IMR-90 (cell line): Measurements from ENCODE around the gene EML6. TPM values are rescaled to one million over a fixed set of nuclear protein-coding genes. Genes with fewer than 3 reads are reported as not detected.

ENCODE experiments used
- ATAC-seq: fragments of 200-7000 bp; cut with Tn5 transposase; 2 replicates; pipeline ENCODE4 v1.9.1; 2020; ENCODE audit warnings: low read depth, mild to moderate bottlenecking, moderate library complexity
- BruUV-seq: library from RNA; stranded (reverse); fragments of 400-500 nt; replicated peaks from 2 replicates; lab custom pipeline; 2021; lab: Mats Ljungman, UMichigan
- CTCF ChIA-PET: fragments of 300-600 bp; formaldehyde crosslinking; extraction: SDS; loops from one replicate; lab custom pipeline; 2021; ENCODE audit warnings: antibody characterized with exemption; lab: Yijun Ruan, JAX
- POLR2A ChIA-PET: fragments of 300-600 bp; sonication (Branson Sonifier 250); formaldehyde crosslinking; loops from one replicate; lab custom pipeline; 2022; ENCODE audit warnings: antibody characterized with exemption; ENCODE audit not compliant: unreplicated experiment; lab: Charles Lee
- DNase-seq: peaks from one replicate; pipeline ENCODE4 v3.0.0; 2013
- H2AFZ ChIP-seq: replicated peaks from 2 replicates; pipeline ENCODE3; 2013; ENCODE audit warnings: low read length, mild to moderate bottlenecking; ENCODE audit not compliant: poor library complexity
- H2AK5ac ChIP-seq: 2 replicates; pipeline ENCODE4 v1.6.1; 2013; ENCODE audit warnings: low read depth, low read length, inconsistent platforms
- H2AK9ac ChIP-seq: replicated peaks from 2 replicates; pipeline ENCODE3; 2013; ENCODE audit warnings: mild to moderate bottlenecking, low read depth, low read length, moderate library complexity; ENCODE audit not compliant: poor library complexity
- H2BK120ac ChIP-seq: 2 replicates; pipeline ENCODE4 v1.6.1; 2013; ENCODE audit warnings: low read depth, low read length, inconsistent platforms
- H2BK15ac ChIP-seq: 3 replicates; pipeline ENCODE4 v1.6.1; 2013; ENCODE audit warnings: low read depth, low read length, inconsistent platforms
- H2BK20ac ChIP-seq: 2 replicates; pipeline ENCODE4 v1.6.1; 2013; ENCODE audit warnings: low read depth, mild to moderate bottlenecking, inconsistent platforms, low read length, moderate library complexity
- H2BK5ac ChIP-seq: 2 replicates; pipeline ENCODE4 v1.6.1; 2013; ENCODE audit warnings: mild to moderate bottlenecking, low read depth, low read length, inconsistent platforms; ENCODE audit not compliant: poor library complexity, severe bottlenecking
- H3K14ac ChIP-seq: replicated peaks from 2 replicates; pipeline ENCODE4 v1.6.1; 2013; ENCODE audit warnings: low read depth, low read length, inconsistent platforms
- H3K18ac ChIP-seq: 2 replicates; pipeline ENCODE4 v1.6.1; 2013; ENCODE audit warnings: low read depth, low read length, control low read depth
- H3K23ac ChIP-seq: 2 replicates; pipeline ENCODE4 v1.6.1; 2013; ENCODE audit warnings: low read depth, low read length, inconsistent platforms
- H3K27ac ChIP-seq: 2 replicates; pipeline ENCODE4 v1.5.1; 2013; ENCODE audit warnings: mild to moderate bottlenecking, control low read depth, low read length; ENCODE audit not compliant: insufficient read depth
- H3K27me3 ChIP-seq: 2 replicates; pipeline ENCODE4 v1.6.1; 2013; ENCODE audit warnings: low read length; ENCODE audit not compliant: control insufficient read depth, insufficient read depth
- H3K36me3 ChIP-seq: 2 replicates; pipeline ENCODE4 v1.6.1; 2013; ENCODE audit warnings: low read length, mixed read lengths; ENCODE audit not compliant: control insufficient read depth, insufficient read depth
- H3K4ac ChIP-seq: 2 replicates; pipeline ENCODE4 v1.6.1; 2013; ENCODE audit warnings: low read depth, low read length, inconsistent platforms
- H3K4me1 ChIP-seq: 2 replicates; pipeline ENCODE4 v1.6.1; 2013; ENCODE audit warnings: low read length, mixed read lengths; ENCODE audit not compliant: control insufficient read depth, insufficient read depth
- H3K4me2 ChIP-seq: 2 replicates; pipeline ENCODE4 v1.6.1; 2013; ENCODE audit warnings: low read depth, mild to moderate bottlenecking, control low read depth, low read length, moderate library complexity
- H3K4me3 ChIP-seq: 2 replicates; pipeline ENCODE4 v1.5.1; 2013; ENCODE audit warnings: low read depth, mild to moderate bottlenecking, control low read depth, low read length, moderate library complexity; ENCODE audit not compliant: insufficient read depth
- H3K56ac ChIP-seq: 2 replicates; pipeline ENCODE4 v1.6.1; 2013; ENCODE audit warnings: low read length, inconsistent platforms; ENCODE audit not compliant: insufficient read depth; ENCODE audit errors: extremely low read depth
- H3K79me1 ChIP-seq, 2 experiments: 2 replicates each; pipeline ENCODE4 v1.6.1; 2013; ENCODE audit warnings: low read length in 2 of 2, inconsistent platforms in 1 of 2, low read depth in 1 of 2
- H3K9ac ChIP-seq: 2 replicates; pipeline ENCODE4 v1.6.1; 2013; ENCODE audit warnings: low read depth, low read length, control low read depth
- H3K9me1 ChIP-seq: 2 replicates; pipeline ENCODE4 v1.6.1; 2013; ENCODE audit warnings: low read length, inconsistent platforms; ENCODE audit not compliant: insufficient read depth
- H3K9me3 ChIP-seq: 2 replicates; pipeline ENCODE4 v1.6.1; 2013; ENCODE audit warnings: low read length; ENCODE audit not compliant: control insufficient read depth, insufficient read depth
- H4K20me1 ChIP-seq: 2 replicates; pipeline ENCODE4 v1.6.1; 2013; ENCODE audit warnings: low read length, inconsistent platforms; ENCODE audit not compliant: insufficient read depth
- H4K5ac ChIP-seq: 2 replicates; pipeline ENCODE4 v1.6.1; 2013; ENCODE audit warnings: mild to moderate bottlenecking, low read depth, low read length, control low read depth
- H4K8ac ChIP-seq, 2 experiments: 2 replicates each; pipeline ENCODE4 v1.6.1; 2013; ENCODE audit warnings: low read depth in 2 of 2, low read length in 2 of 2, control low read depth in 1 of 2, inconsistent platforms in 1 of 2
- H4K91ac ChIP-seq: 2 replicates; pipeline ENCODE4 v1.6.1; 2013; ENCODE audit warnings: low read depth, low read length, inconsistent platforms; ENCODE audit not compliant: insufficient read depth
- FOS ChIP-seq: fragments of 150-350 bp; IDR thresholded peaks from 2 replicates; pipeline ENCODE4 v1.6.1; 2016; ENCODE audit warnings: low read depth, low read length
- NFE2L2 ChIP-seq: fragments of 150-350 bp; IDR thresholded peaks from 2 replicates; pipeline ENCODE4 v1.6.1; 2016; ENCODE audit warnings: low read depth, mild to moderate bottlenecking, low read length
- WGBS, 2 experiments: methylation state at CpG; one replicate each; pipeline versions ENCODE4 v1.1.5 to v1.1.7; 2013; ENCODE audit warnings: missing lambda C conversion rate in 2 of 2; ENCODE audit not compliant: insufficient read length in 1 of 2; ENCODE audit errors: extremely low coverage in 2 of 2; 5-methylcytosine and 5-hydroxymethylcytosine counted together
- dilution Hi-C: fragments of 300-500 bp; cut with HindIII; formaldehyde crosslinking; loops from one replicate; pipeline ENCODE4 v1.14.3; 2018; ENCODE audit warnings: low sequenced_read_pairs; ENCODE audit not compliant: unreplicated experiment
- in situ Hi-C: fragments of 300-500 bp; cut with MboI; formaldehyde crosslinking; loops from 3 replicates; pipeline ENCODE4 v1.14.3; 2019; ENCODE audit warnings: low sequenced_read_pairs, inconsistent platforms, mixed read lengths
- intact Hi-C: fragments of 100-400 bp; cut with micrococcal nuclease; formaldehyde crosslinking; loops from 2 replicates; pipeline ENCODE4 v1.10.0; 2022
- polyA plus RNA-seq, 3 experiments: library from polyadenylated mRNA; depleted of rRNA; stranded (reverse); fragments of >200 nt; gene quantifications; 2 replicates each; pipeline ENCODE4 v1.2.3, GENCODE V29; 2012; ENCODE audit warnings: low replicate concordance in 1 of 3
- total RNA-seq: library from RNA; depleted of rRNA; stranded (reverse); fragments of >200 nt; gene quantifications from 2 replicates; pipeline ENCODE4 v1.2.3, GENCODE V29; 2012

Gene EML6
- total and polyA plus RNA-seq, 2 of the 4 experiments (the other 2 are of a cell fraction), result 0.18 to 0.19 TPM

DNA sequence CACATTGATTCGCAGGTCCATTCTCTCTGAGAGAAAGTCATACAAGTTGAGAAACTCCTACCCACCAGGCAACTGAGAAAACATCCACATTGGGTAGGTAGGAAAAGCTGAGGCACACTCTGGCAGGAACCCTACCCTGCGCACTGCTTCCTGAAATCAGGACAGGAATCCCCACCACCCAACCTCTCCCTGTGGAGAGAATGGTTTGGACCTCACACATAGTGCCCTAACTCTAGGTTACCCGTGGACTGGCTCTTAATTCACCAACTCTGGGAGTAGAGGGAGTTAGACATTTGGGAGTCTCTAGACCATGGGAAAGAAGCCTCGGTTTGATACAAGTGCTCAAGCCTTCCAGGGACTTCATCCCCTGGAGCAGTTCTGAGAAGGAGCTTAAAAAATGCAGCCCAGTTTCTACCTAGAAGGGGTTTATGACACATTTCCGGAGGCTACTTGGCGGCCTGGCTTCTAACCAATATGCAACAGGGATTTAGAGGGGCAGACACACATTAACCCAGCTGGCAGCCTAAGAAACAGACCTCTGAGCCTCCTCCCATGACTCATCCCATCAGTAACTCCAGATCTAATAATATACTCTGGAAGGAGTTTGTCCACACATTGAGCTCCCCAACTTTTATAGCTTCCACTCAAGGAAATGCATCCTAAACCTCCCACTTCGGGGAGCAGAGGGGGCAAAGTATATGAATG lies 136.7 kb downstream of the EML6 start:
- H2AK9ac ChIP-seq, result no peak overlapping the region
- H3K36me3 ChIP-seq, result no peaks in the 10 kb centered on the region
- H3K4ac ChIP-seq, result peak overlapping the region; percentile 72; the same call in 1 of the 2 replicates
- H3K9ac ChIP-seq, result no peak overlapping the region
- peak overlapping the region; percentile 78 for H3K14ac ChIP-seq
- 0 out of 3 replicates have a peak overlapping the region, but pooled peaks have one; percentile 53 for H2BK15ac ChIP-seq
- peak overlapping the region; percentile 67 for H2BK20ac ChIP-seq
- ATAC-seq (peak; percentile 87), DNase-seq (peak; percentile 89)
- H3K4me3 ChIP-seq, result no peak overlapping the region
- no peak for TF ChIP-seq NFE2L2
- peak; percentile 45; the same call in 1 of the 2 replicates for TF ChIP-seq FOS
- no peaks in the 10 kb centered on the region for H3K9me3 ChIP-seq
- no peak overlapping the region for H3K27ac ChIP-seq
- peak overlapping the region; percentile 69; the same call in 1 of the 2 replicates for H3K23ac ChIP-seq
- H2BK120ac ChIP-seq, result peak overlapping the region; percentile 56
- H3K4me2 ChIP-seq, result no peak overlapping the region
- in situ Hi-C loops (no loop called here), intact Hi-C loops (no loop called here), dilution Hi-C loops (no loop called here)
- no peaks in the 10 kb centered on the region for H4K20me1 ChIP-seq
- peak overlapping the region; percentile 60 for H4K91ac ChIP-seq
- no peaks in the 10 kb centered on the region for H3K79me1 ChIP-seq
- peak overlapping the region in 1 of 2 experiments; percentile 33; a peak in 1 of 4 replicates for H4K8ac ChIP-seq
- peaks cover 4% of the 10 kb centered on the region for H3K9me1 ChIP-seq
- H4K5ac ChIP-seq, result no peak overlapping the region
- WGBS, 2 experiments, result 100% methylated on average over 1 of the region's 7 CpGs; no CpG with 5 or more reads in 1 of the 2 experiments
- ChIA-PET POLR2A (interaction anchor here (0.5 kb wide), 1 partner anchor 193 kb away, joined by 3 read pairs; no protein-coding TSS in a partner anchor), CTCF (interaction anchor here (1.2 to 3.2 kb wide), 2 partner anchors 21 to 40 kb away, joined by 4 to 7 read pairs; no protein-coding TSS in a partner anchor)
- H3K18ac ChIP-seq, result no peak overlapping the region
- BruUV-seq, result no TSS peak
- H3K4me1 ChIP-seq, result peaks cover 2% of the 10 kb centered on the region
- no peak overlapping the region; the same call in 1 of the 2 replicates for H3K56ac ChIP-seq
- peak overlapping the region; percentile 59; the same call in 1 of the 2 replicates for H2AK5ac ChIP-seq
- no peak overlapping the region for H2BK5ac ChIP-seq
- H2AFZ ChIP-seq, result peak overlapping the region; percentile 40
- no peaks in the 10 kb centered on the region; the same call in 1 of the 2 replicates for H3K27me3 ChIP-seq
